H9 (cell line): ENCODE results near the gene PTPMT1. TPM values are rescaled to one million over a fixed set of nuclear protein-coding genes. Genes with fewer than 3 reads are reported as not detected.

ENCODE experiments used
- DNase-seq: peaks from one replicate; pipeline ENCODE4 v3.0.0-alpha.2; 2017
- H2AFZ ChIP-seq: one replicate; pipeline ENCODE4 v1.6.1; 2013; ENCODE audit warnings: mild to moderate bottlenecking, low read length, control low read depth, moderate library complexity
- H2AK5ac ChIP-seq: 2 replicates; pipeline ENCODE4 v1.6.1; 2013; ENCODE audit warnings: low read length, control low read depth, mixed read lengths; ENCODE audit not compliant: insufficient read length
- H2BK120ac ChIP-seq: one replicate; pipeline ENCODE4 v1.6.1; 2013; ENCODE audit warnings: low read depth, mild to moderate bottlenecking, low read length, control low read depth, inconsistent platforms; ENCODE audit not compliant: poor library complexity, severe bottlenecking
- H2BK12ac ChIP-seq: 2 replicates; pipeline ENCODE4 v1.6.1; 2013; ENCODE audit warnings: low read length, control low read depth, mixed read lengths, low read depth; ENCODE audit not compliant: insufficient read length
- H2BK15ac ChIP-seq: 2 replicates; pipeline ENCODE4 v1.6.1; 2013; ENCODE audit warnings: low read depth, low read length, control low read depth
- H2BK20ac ChIP-seq: one replicate; pipeline ENCODE4 v1.6.1; 2013; ENCODE audit warnings: low read depth, mild to moderate bottlenecking, low read length, control low read depth, inconsistent platforms; ENCODE audit not compliant: poor library complexity, severe bottlenecking
- H2BK5ac ChIP-seq: 2 replicates; pipeline ENCODE4 v1.6.1; 2013; ENCODE audit warnings: low read length, control low read depth, mixed read lengths; ENCODE audit not compliant: insufficient read length
- H3K14ac ChIP-seq: 2 replicates; pipeline ENCODE4 v1.6.1; 2013; ENCODE audit warnings: low read length, control low read depth; ENCODE audit not compliant: insufficient read depth
- H3K18ac ChIP-seq: 2 replicates; pipeline ENCODE4 v1.6.1; 2013; ENCODE audit warnings: low read depth, mild to moderate bottlenecking, mixed read lengths, low read length, control low read depth; ENCODE audit not compliant: insufficient read length
- H3K23ac ChIP-seq: 2 replicates; pipeline ENCODE4 v1.6.1; 2013; ENCODE audit warnings: low read length, control low read depth, mixed read lengths, low read depth; ENCODE audit not compliant: insufficient read length
- H3K23me2 ChIP-seq: 2 replicates; pipeline ENCODE4 v1.6.1; 2013; ENCODE audit warnings: low read depth, mild to moderate bottlenecking, mixed read lengths, low read length, control low read depth; ENCODE audit not compliant: insufficient read length, poor library complexity, severe bottlenecking
- H3K27ac ChIP-seq: 2 replicates; pipeline ENCODE4 v1.5.1; 2013; ENCODE audit warnings: low read length, control low read depth, mixed read lengths, low read depth; ENCODE audit not compliant: insufficient read length
- H3K27me3 ChIP-seq: 2 replicates; pipeline ENCODE4 v1.6.1; 2013; ENCODE audit warnings: low read length, control low read depth, inconsistent platforms; ENCODE audit not compliant: insufficient read depth
- H3K4ac ChIP-seq: 2 replicates; pipeline ENCODE4 v1.6.1; 2013; ENCODE audit warnings: low read depth, mild to moderate bottlenecking, control low read depth, inconsistent platforms, low read length, moderate library complexity
- H3K4me1 ChIP-seq: 2 replicates; pipeline ENCODE4 v1.6.1; 2013; ENCODE audit warnings: low read length, control low read depth, inconsistent platforms; ENCODE audit not compliant: insufficient read depth
- H3K4me2 ChIP-seq: 2 replicates; pipeline ENCODE4 v1.6.1; 2013; ENCODE audit warnings: low read length, control low read depth, mixed read lengths; ENCODE audit not compliant: insufficient read length, insufficient read depth
- H3K56ac ChIP-seq: 2 replicates; pipeline ENCODE4 v1.6.1; 2013; ENCODE audit warnings: low read depth, mild to moderate bottlenecking, mixed read lengths, low read length, control low read depth; ENCODE audit not compliant: insufficient read length
- H3K79me1 ChIP-seq: 2 replicates; pipeline ENCODE4 v1.6.1; 2013; ENCODE audit warnings: low read depth, mild to moderate bottlenecking, moderate library complexity, low read length, control low read depth, inconsistent platforms; ENCODE audit not compliant: insufficient read depth, poor library complexity, severe bottlenecking
- H3K79me2 ChIP-seq: 2 replicates; pipeline ENCODE4 v1.6.1; 2013; ENCODE audit warnings: low read length, control low read depth, inconsistent platforms; ENCODE audit not compliant: insufficient read depth
- H3K9ac ChIP-seq: 2 replicates; pipeline ENCODE4 v1.6.1; 2013; ENCODE audit warnings: low read length, control low read depth, mixed read lengths; ENCODE audit not compliant: insufficient read length; ENCODE audit errors: extremely low read depth
- H3K9me3 ChIP-seq: one replicate; pipeline ENCODE4 v1.6.1; 2013; ENCODE audit warnings: low read depth, low read length, inconsistent platforms; ENCODE audit not compliant: control insufficient read depth
- H3T11ph ChIP-seq: one replicate; pipeline ENCODE4 v1.6.1; 2013; ENCODE audit warnings: mild to moderate bottlenecking, low read length, control low read depth, inconsistent platforms
- H4K20me1 ChIP-seq: one replicate; pipeline ENCODE4 v1.6.1; 2013; ENCODE audit not compliant: control insufficient read depth, insufficient read length, insufficient read depth
- H4K5ac ChIP-seq: 2 replicates; pipeline ENCODE4 v1.6.1; 2013; ENCODE audit warnings: low read depth, mild to moderate bottlenecking, mixed read lengths, low read length, control low read depth; ENCODE audit not compliant: insufficient read length
- H4K8ac ChIP-seq: replicated peaks from 2 replicates; pipeline ENCODE4 v1.6.1; 2013; ENCODE audit warnings: low read length, control low read depth, mixed read lengths, low read depth; ENCODE audit not compliant: insufficient read length
- H4K91ac ChIP-seq: 2 replicates; pipeline ENCODE4 v1.6.1; 2013; ENCODE audit warnings: low read depth, mild to moderate bottlenecking, moderate library complexity, mixed read lengths, low read length, control low read depth; ENCODE audit not compliant: insufficient read length
- H3K27ac Mint-ChIP-seq, 3 experiments: 2 replicates in 2 of 3; 3 replicates in 1 of 3; pipeline ENCODE4 v1.8.0; 2020 to 2021; ENCODE audit warnings: mixed read lengths in 3 of 3, mild to moderate bottlenecking in 1 of 3, moderate library complexity in 1 of 3
- H3K27me3 Mint-ChIP-seq: 2 replicates; pipeline ENCODE4 v1.8.0; 2021; ENCODE audit warnings: low read depth, mild to moderate bottlenecking, moderate library complexity, mixed read lengths
- H3K36me3 Mint-ChIP-seq, 3 experiments: 2 replicates in 2 of 3; 3 replicates in 1 of 3; pipeline ENCODE4 v1.8.0; 2020 to 2021; ENCODE audit warnings: low read depth in 3 of 3, mixed read lengths in 3 of 3; ENCODE audit not compliant: insufficient read depth in 1 of 3
- H3K4me1 Mint-ChIP-seq, 2 experiments: 2 replicates each; pipeline ENCODE4 v1.8.0; 2020; ENCODE audit warnings: mixed read lengths in 2 of 2
- H3K4me3 Mint-ChIP-seq, 2 experiments: 2 replicates in 1 of 2; 3 replicates in 1 of 2; pipeline ENCODE4 v1.8.0; 2020 to 2021; ENCODE audit warnings: mild to moderate bottlenecking in 2 of 2, mixed read lengths in 2 of 2, moderate library complexity in 1 of 2
- H3K9me3 Mint-ChIP-seq, 2 experiments: 2 replicates in 1 of 2; 3 replicates in 1 of 2; pipeline ENCODE4 v1.8.0; 2020; ENCODE audit warnings: mild to moderate bottlenecking in 2 of 2, mixed read lengths in 2 of 2, moderate library complexity in 1 of 2
- CTCF ChIP-seq: fragments of 200-600 bp; sonication (generic); conservative IDR thresholded peaks from 3 replicates; pipeline ENCODE4 v1.8.0; 2021; ENCODE audit warnings: antibody characterized with exemption, mild to moderate bottlenecking
- WGBS: extraction: QIAGEN DNeasy Blood & Tissue Kit; methylation state at CpG from one replicate; pipeline ENCODE4 v1.1.7; 2013; ENCODE audit warnings: missing lambda C conversion rate, low lambda C conversion rate, mixed read lengths; ENCODE audit not compliant: insufficient read length; ENCODE audit errors: extremely low coverage; 5-methylcytosine and 5-hydroxymethylcytosine counted together
- total RNA-seq: library from RNA; stranded (reverse); gene quantifications from 2 replicates; pipeline ENCODE4 v1.2.1, GENCODE V29; 2021

The PTPMT1 gene
- total RNA-seq, 1 experiment from 2014 or later, result 72.9 TPM

- Histone ChIP-seq H3K23me2 (peaks cover 12% of the 10 kb centered on the region), H2BK120ac (no peak overlapping the region), H3K27ac (no peak overlapping the region), H2BK5ac (no peak overlapping the region), H2BK12ac (no peak overlapping the region), H3K23ac (no peak overlapping the region), H3K18ac (no peak overlapping the region), H4K20me1 (no peaks in the 10 kb centered on the region), H3K9ac (no peak overlapping the region), H3K4ac (no peak overlapping the region), H4K91ac (no peak overlapping the region), H4K8ac (no peak overlapping the region), H3T11ph (no peak overlapping the region), H4K5ac (no peak overlapping the region), H2AFZ (no peak overlapping the region), H3K79me1 (no peaks in the 10 kb centered on the region), H3K79me2 (no peaks in the 10 kb centered on the region), H3K56ac (no peak overlapping the region), H3K4me2 (no peak overlapping the region), H3K27me3 (peaks cover 9% of the 10 kb centered on the region; the same call in 1 of the 2 replicates), H2BK15ac (no peak overlapping the region), H3K14ac (no peak overlapping the region), H3K4me1 (no peaks in the 10 kb centered on the region), H2BK20ac (no peak overlapping the region), H3K9me3 (no peaks in the 10 kb centered on the region), H2AK5ac (no peak overlapping the region)
- no peaks in the 10 kb centered on the region; a peak in 1 of 5 replicates for H3K9me3 Mint-ChIP-seq
- H3K36me3 Mint-ChIP-seq, result peaks cover 0 to 7% (median under 1%) of the 10 kb centered on the region in 3 experiments; a peak in 4 of 7 replicates
- H3K4me3 Mint-ChIP-seq, result no peak overlapping the region
- peaks cover 27% of the 10 kb centered on the region for H3K27me3 Mint-ChIP-seq
- DNase-seq, result no peak
- H3K27ac Mint-ChIP-seq, result no peak overlapping the region
- no peak for TF ChIP-seq CTCF
- peaks cover 12 to 20% of the 10 kb centered on the region in 2 experiments for H3K4me1 Mint-ChIP-seq
- WGBS, result no CpG with 5 or more reads among the region's 51 CpGs
These were observed 24.2 kb downstream of the PTPMT1 start for GRCh38 chr11:47589584-47589976.
